SIG-M5 treated with dmso at 0.1 percent for 504 hours (cell line): Measurements from ENCODE around the gene HECW1.
"Not testable (repeated sequence)": the region's sequence is repeated elsewhere in the genome, so short reads cannot be mapped to it uniquely, and the experiment has no call there.

Experiments used
- DNase-seq: peaks from one replicate; lab custom pipeline; 2025; ENCODE audit not compliant: unreplicated experiment; lab: John Stamatoyannopoulos, UW

Gene HECW1

GRCh38 chr7:43560742-43561330 lies 448.4 kb downstream of the HECW1 start:
- no peak for DNase-seq

- no peak for DNase-seq
Observed at GRCh38 chr7:43562383-43562782, 449.9 kb downstream of the HECW1 start.

GRCh38 chr7:43565786-43566185 lies 453.3 kb downstream of the HECW1 start:
- no peak for DNase-seq

DNA sequence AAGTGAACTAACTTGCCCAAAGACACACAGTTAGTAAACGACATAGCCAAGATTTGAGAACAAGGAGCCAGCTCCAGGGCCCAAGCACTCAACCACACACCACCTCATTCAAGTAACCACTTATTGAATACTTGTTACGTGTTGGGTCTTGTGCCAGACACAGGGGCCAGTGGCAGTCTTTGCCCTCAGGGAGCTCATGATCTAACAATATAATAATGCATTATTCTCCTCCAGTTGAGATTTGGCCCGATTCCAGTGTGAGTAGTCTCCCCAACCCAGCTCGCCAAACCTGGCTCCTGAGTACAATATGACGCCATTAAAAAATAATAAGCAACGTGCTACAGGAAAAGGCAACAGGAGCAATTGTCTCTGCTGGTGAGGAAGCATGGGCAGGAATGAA lies 456.1 kb downstream of the HECW1 start:
- DNase-seq, result no peak

- no peak for DNase-seq
Observed at GRCh38 chr7:43569424-43569823, 457.0 kb downstream of the HECW1 start.

GRCh38 chr7:43570688-43571365 lies 458.4 kb downstream of the HECW1 start:
- no peak for DNase-seq

- DNase-seq, result peak; percentile 97
Observed at GRCh38 chr7:43572516-43573049, 460.1 kb downstream of the HECW1 start.

DNA sequence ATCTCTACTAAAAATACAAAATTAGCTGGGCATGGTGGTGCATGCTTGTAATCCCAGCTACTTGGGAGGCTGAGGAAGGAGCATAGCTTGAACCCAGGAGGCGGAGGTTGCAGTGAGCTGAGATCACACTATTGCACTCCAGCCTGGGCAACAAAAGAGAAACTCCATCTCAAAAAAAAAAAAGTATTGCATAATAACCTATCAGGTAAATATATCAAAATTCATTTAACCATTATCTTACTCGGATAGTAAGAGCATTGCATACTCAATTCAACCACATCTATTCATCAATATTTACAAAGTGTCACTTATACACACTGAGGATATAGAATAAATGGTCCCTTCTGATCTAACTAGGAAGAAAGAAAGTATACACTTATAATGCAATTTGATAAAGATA lies 461.4 kb downstream of the HECW1 start:
- DNase-seq, result not testable (repeated sequence)

GRCh38 chr7:43575506-43575905 lies 463.1 kb downstream of the HECW1 start:
- DNase-seq, result no peak

- no peak for DNase-seq
Observed at GRCh38 chr7:43576241-43576640, 463.8 kb downstream of the HECW1 start.

- peak; percentile 78 for DNase-seq
Observed at GRCh38 chr7:43577485-43577951, 465.1 kb downstream of the HECW1 start.

GRCh38 chr7:43582503-43583423 lies 470.3 kb downstream of the HECW1 start, which contains the start of gene STK17A:
Gene STK17A (plus strand): TSS chr7:43583108. CDS start chr7:43583244, 136 bp downstream.
- peak; percentile 91 for DNase-seq

- DNase-seq, result peak; percentile 67
Observed at GRCh38 chr7:43583424-43584194, 471.2 kb downstream of the HECW1 start.

GRCh38 chr7:43584195-43584586 lies 471.7 kb downstream of the HECW1 start:
- DNase-seq, result peak; percentile 80

GRCh38 chr7:43584733-43585132 lies 472.3 kb downstream of the HECW1 start:
- DNase-seq, result not testable (repeated sequence)

- peak; percentile 84 for DNase-seq
Observed at GRCh38 chr7:43585562-43585961, 473.1 kb downstream of the HECW1 start.

DNA sequence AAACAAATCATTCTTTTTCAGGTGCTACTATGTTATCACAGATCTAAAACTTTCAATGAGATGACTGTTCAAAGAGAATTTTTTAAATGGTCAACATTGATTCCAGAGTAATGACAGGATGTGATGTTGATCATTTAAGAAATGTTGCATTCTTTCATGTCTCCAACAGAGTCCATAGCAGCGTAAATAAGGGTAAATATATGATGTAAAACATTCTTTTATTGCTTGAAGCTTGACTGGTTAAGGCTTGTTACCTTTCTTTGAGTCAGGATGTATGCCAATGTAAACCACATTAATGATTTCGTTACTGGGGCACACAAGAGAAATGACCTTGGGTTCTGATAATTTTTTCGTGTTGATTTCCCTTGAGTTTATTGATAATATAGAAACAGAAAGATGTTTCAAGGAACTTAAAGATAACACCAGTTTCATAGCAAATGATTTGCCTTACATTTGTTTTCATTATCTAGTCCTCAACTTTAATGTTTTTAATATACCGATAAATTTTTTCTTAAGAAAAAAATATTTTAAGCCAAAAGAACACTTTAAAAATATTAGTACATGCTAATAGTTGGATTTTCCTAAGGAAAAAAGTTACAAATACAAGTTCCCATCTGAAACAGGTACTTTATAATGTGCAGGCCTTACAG lies 473.9 kb downstream of the HECW1 start:
- DNase-seq, result no peak

DNA sequence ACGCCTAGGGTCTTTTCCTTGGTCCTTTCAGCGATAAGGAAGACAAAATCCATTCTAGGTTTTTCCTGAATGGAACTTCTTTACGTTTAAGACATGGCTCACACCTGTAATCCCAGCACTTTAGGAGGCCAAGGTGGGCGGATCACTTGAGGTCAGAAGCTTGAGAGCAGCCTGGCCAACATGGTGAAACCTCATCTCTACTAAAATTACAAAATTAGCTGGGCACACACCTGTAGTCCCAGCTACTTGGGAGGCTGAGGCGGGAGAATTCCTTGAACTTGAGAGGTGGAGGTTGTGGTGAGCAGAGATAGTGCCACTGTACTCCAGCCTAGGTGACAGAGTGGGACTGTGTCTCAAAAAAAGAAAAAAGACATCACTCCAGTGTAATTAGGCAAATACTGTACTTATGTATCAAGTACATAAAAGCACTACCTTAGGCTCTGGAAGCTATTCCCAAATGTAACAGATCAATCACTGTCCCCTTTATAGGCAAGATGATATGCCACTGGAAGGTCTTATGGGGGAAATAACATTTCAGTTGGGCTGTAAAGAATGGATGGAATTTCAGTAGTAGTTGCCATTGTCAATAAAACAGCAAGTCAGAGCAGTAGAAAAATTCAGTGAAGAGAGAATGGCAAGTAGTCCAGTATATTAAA lies 476.2 kb downstream of the HECW1 start:
- DNase-seq, result no peak

DNA sequence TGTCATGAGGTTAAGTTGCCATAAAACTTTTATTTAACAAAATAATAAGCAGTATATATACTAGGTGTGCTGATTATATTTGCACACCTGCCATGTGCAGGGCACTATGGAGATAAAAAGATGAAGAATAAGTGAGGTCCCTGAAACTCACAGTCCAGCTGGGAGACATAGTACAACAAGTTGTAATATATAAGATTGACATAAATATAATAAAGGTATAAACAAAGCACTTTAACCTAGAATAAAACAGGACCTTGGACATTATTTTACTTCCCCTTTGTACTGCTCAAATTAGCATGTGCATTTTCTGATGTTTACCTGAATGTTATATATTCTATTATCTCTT lies 476.7 kb downstream of the HECW1 start:
- DNase-seq, result no peak

GRCh38 chr7:43589728-43590127 lies 477.3 kb downstream of the HECW1 start:
- DNase-seq, result no peak
